Endothelial cell of umbilical vein (primary cell): ENCODE data around the gene LHFPL6. TPM values are rescaled to one million over a fixed set of nuclear protein-coding genes. Genes with fewer than 3 reads are reported as not detected.

ENCODE experiments used
- BruUV-seq: library from RNA; stranded (reverse); fragments of 400-500 nt; replicated peaks from 2 replicates; lab custom pipeline; 2021; lab: Mats Ljungman, UMichigan
- CTCF ChIA-PET: fragments of 300-600, 350-600 bp; sonication (Branson Sonifier 250); formaldehyde crosslinking; loops from one replicate; lab custom pipeline; 2021; ENCODE audit warnings: antibody characterized with exemption, inconsistent platforms; lab: Charles Lee
- POLR2A ChIA-PET: fragments of 300-600, 350-600 bp; sonication (Branson Sonifier 250); formaldehyde crosslinking; loops from one replicate; lab custom pipeline; 2021; ENCODE audit warnings: antibody characterized with exemption, inconsistent platforms; lab: Charles Lee
- DNase-seq: peaks from one replicate; pipeline ENCODE4 v3.0.0-alpha.2; 2011; ENCODE audit warnings: low read depth, low spot score
- FAIRE-seq: peaks from 2 replicates; lab custom pipeline; 2011; peaks lifted over from hg19 to GRCh38; lab: Jason Lieb, UNC
- H2AFZ ChIP-seq: 2 replicates; pipeline ENCODE4 v1.6.0; 2012; ENCODE audit warnings: low read depth, low read length, control low read depth, inconsistent platforms
- H3K27ac ChIP-seq: 2 replicates; pipeline ENCODE4 v1.5.1; 2011; ENCODE audit warnings: low read depth, mild to moderate bottlenecking, control low read depth, low read length, moderate library complexity; ENCODE audit not compliant: insufficient read depth
- H3K27me3 ChIP-seq, 2 experiments: 2 replicates each; pipeline versions ENCODE4 v1.6.0 to v1.6.1; 2011; ENCODE audit warnings: low read length in 2 of 2, mixed read lengths in 1 of 2; ENCODE audit not compliant: control insufficient read depth in 2 of 2, insufficient read depth in 2 of 2
- H3K36me3 ChIP-seq, 2 experiments: 2 replicates in 1 of 2; 3 replicates in 1 of 2; pipeline ENCODE4 v1.5.1; 2011; ENCODE audit warnings: low read length in 2 of 2, mild to moderate bottlenecking in 1 of 2, moderate library complexity in 1 of 2; ENCODE audit not compliant: control insufficient read depth in 2 of 2, insufficient read depth in 2 of 2; ENCODE audit errors: extremely low read depth in 1 of 2
- H3K4me1 ChIP-seq: 3 replicates; pipeline ENCODE4 v1.5.1; 2011; ENCODE audit warnings: mild to moderate bottlenecking, low read length; ENCODE audit not compliant: control insufficient read depth, insufficient read depth; ENCODE audit errors: extremely low read depth
- H3K4me2 ChIP-seq: 2 replicates; pipeline ENCODE4 v1.6.1; 2011; ENCODE audit warnings: low read length, control low read depth, mixed read lengths; ENCODE audit not compliant: insufficient read depth
- H3K4me3 ChIP-seq, 3 experiments: fragments of 200-600 bp in 1 of 3; sonication (generic), shearing (Covaris generic) in 1 of 3; replicated peaks in 1 of 3; 2 replicates each; pipeline ENCODE4 v1.5.1; 2011 to 2016; ENCODE audit warnings: control low read depth in 3 of 3, low read length in 3 of 3, mild to moderate bottlenecking in 2 of 3, inconsistent platforms in 1 of 3, low read depth in 1 of 3, moderate library complexity in 1 of 3; ENCODE audit not compliant: insufficient read depth in 1 of 3
- H3K79me2 ChIP-seq: 2 replicates; pipeline ENCODE4 v1.6.0; 2012; ENCODE audit warnings: low read length, inconsistent platforms; ENCODE audit not compliant: control insufficient read depth, insufficient read depth
- H3K9ac ChIP-seq: replicated peaks from 2 replicates; pipeline ENCODE3; 2011; ENCODE audit warnings: low read length, control low read depth; ENCODE audit not compliant: insufficient read depth; ENCODE audit errors: extremely low read depth
- H3K9me1 ChIP-seq: replicated peaks from 3 replicates; pipeline ENCODE4 v1.6.0; 2011; ENCODE audit warnings: mild to moderate bottlenecking, low read length; ENCODE audit not compliant: control insufficient read depth, insufficient read depth; ENCODE audit errors: extremely low read depth
- H3K9me3 ChIP-seq: replicated peaks from 2 replicates; pipeline ENCODE4 v1.5.1; 2012; ENCODE audit warnings: low read length, inconsistent platforms; ENCODE audit not compliant: control insufficient read depth, insufficient read depth
- H4K20me1 ChIP-seq: replicated peaks from 2 replicates; pipeline ENCODE3; 2011; ENCODE audit warnings: mild to moderate bottlenecking, low read length; ENCODE audit not compliant: control insufficient read depth, insufficient read depth; ENCODE audit errors: extremely low read depth
- CTCF ChIP-seq, 2 donors: IDR thresholded peaks; 1 replicate in 1 of 2; 2 replicates in 1 of 2; pipeline ENCODE4 v1.5.1; 2011; ENCODE audit warnings: low read length in 2 of 2, mild to moderate bottlenecking in 2 of 2, moderate library complexity in 2 of 2, control low read depth in 1 of 2, inconsistent platforms in 1 of 2, low read depth in 1 of 2; ENCODE audit not compliant: insufficient read depth in 1 of 2; ENCODE audit errors: extremely low read depth in 1 of 2
- EZH2 ChIP-seq: IDR thresholded peaks from 2 replicates; pipeline ENCODE4 v1.6.1; 2012; ENCODE audit warnings: borderline replicate concordance, low read depth, mild to moderate bottlenecking, moderate library complexity, low read length, inconsistent platforms; ENCODE audit not compliant: severe bottlenecking
- FOS ChIP-seq: IDR thresholded peaks from 2 replicates; pipeline ENCODE4 v1.6.1; 2011; ENCODE audit warnings: mild to moderate bottlenecking, low read length, moderate library complexity, borderline replicate concordance; ENCODE audit not compliant: insufficient read depth
- GATA2 ChIP-seq: IDR thresholded peaks from 2 replicates; pipeline ENCODE4 v1.7.0; 2011; ENCODE audit warnings: low read depth, mild to moderate bottlenecking, moderate library complexity, mixed read lengths, low read length; ENCODE audit not compliant: insufficient read length, insufficient read depth
- JUN ChIP-seq: IDR thresholded peaks from 2 replicates; pipeline ENCODE4 v1.6.1; 2011; ENCODE audit warnings: borderline replicate concordance, low read depth; ENCODE audit not compliant: insufficient read length, insufficient read depth
- MAX ChIP-seq: IDR thresholded peaks from 2 replicates; pipeline ENCODE4 v1.6.1; 2011; ENCODE audit not compliant: insufficient read depth, insufficient read length
- MYC ChIP-seq: IDR thresholded peaks from one replicate; pipeline ENCODE4 v1.6.1; 2011; ENCODE audit warnings: mild to moderate bottlenecking, low read depth, low read length
- POLR2A ChIP-seq: IDR thresholded peaks from 2 replicates; pipeline ENCODE4 v1.6.1; 2012; ENCODE audit warnings: low read depth, mild to moderate bottlenecking, control low read depth, low read length
- POLR2AphosphoS5 ChIP-seq: IDR thresholded peaks from 2 replicates; pipeline ENCODE4 v1.6.1; 2012; ENCODE audit warnings: low read depth, mild to moderate bottlenecking, control low read depth, low read length, moderate library complexity; ENCODE audit not compliant: insufficient read depth
- dilution Hi-C: fragments of 300-500 bp; cut with MboI; formaldehyde crosslinking; loops from one replicate; pipeline ENCODE4 v1.15.0; 2019; ENCODE audit warnings: low sequenced_read_pairs; ENCODE audit not compliant: extremely low pct_ligation_motif_present
- intact Hi-C: fragments of 100-400 bp; cut with micrococcal nuclease; formaldehyde crosslinking; loops from one replicate; pipeline ENCODE4 v1.10.0; 2022
- polyA plus RNA-seq, 4 experiments: library from polyadenylated mRNA; depleted of rRNA in 3 of 4; stranded (reverse) in 3 of 4; unstranded in 1 of 4; fragments of >200 nt; gene quantifications; 2 replicates each; pipeline versions ENCODE4 v1.2.1 to v1.2.3, GENCODE V29; 2011 to 2012; ENCODE audit warnings: missing spikeins in 1 of 4
- total RNA-seq: library from RNA; stranded (reverse); gene quantifications from 2 replicates; pipeline ENCODE4 v1.2.3, GENCODE V29; 2021

LHFPL6 gene
- total and polyA plus RNA-seq, 2 donors (not counting 3 experiments of a cell fraction or from before 2014, with no cell fraction given), result 17.5 to 19.4 TPM

- H3K4me3 ChIP-seq, result no peak overlapping the region
- dilution Hi-C loops, result no loop called here
- no peaks in the 10 kb centered on the region for H3K9me1 ChIP-seq
- H3K9ac ChIP-seq, result no peak overlapping the region
- no peaks in the 10 kb centered on the region for H3K36me3 ChIP-seq
- H4K20me1 ChIP-seq, result no peaks in the 10 kb centered on the region
- no peak for TF ChIP-seq EZH2
- TF ChIP-seq GATA2, result no peak
- TF ChIP-seq FOS, result no peak
- TF ChIP-seq POLR2AphosphoS5, result no peak
- TF ChIP-seq MAX, result no peak
- TF ChIP-seq JUN, result no peak
- no peak for TF ChIP-seq CTCF (IDR thresholded peaks at IDR 0.05; ENCODE audit: extremely low read depth in 1 of 2, insufficient read depth in 1 of 2, low read depth in 1 of 2, low read length in 2 of 2)
- TF ChIP-seq MYC, result no peak
- no peak for TF ChIP-seq POLR2A
- intact Hi-C loops, result no loop called here
- FAIRE-seq (no peak), DNase-seq (no peak)
- ChIA-PET POLR2A (no interaction called here), CTCF (interaction anchor here (1.1 to 3.1 kb wide), 6 partner anchors 13 to 567 kb away, joined by 3 to 20 read pairs (median 5); partner anchors contain the start of gene LHFPL6)
- H3K27me3 ChIP-seq, result peaks cover 3 to 4% of the 10 kb centered on the region in 2 experiments
- H2AFZ ChIP-seq, result no peak overlapping the region
- no peaks in the 10 kb centered on the region for H3K79me2 ChIP-seq
- H3K27ac ChIP-seq, result no peak overlapping the region
- no TSS peak for BruUV-seq
- H3K9me3 ChIP-seq, result no peaks in the 10 kb centered on the region
- no peaks in the 10 kb centered on the region for H3K4me1 ChIP-seq
- H3K4me2 ChIP-seq, result no peak overlapping the region
Observed at GRCh38 chr13:39618561-39618960, 15.6 kb upstream of the LHFPL6 start.
